ENCODE data around the gene GBGT1.

The GBGT1 gene

GRCh38 chr9:133147412-133148198, 16.1 kb downstream of the GBGT1 start:
- Histone ChIP-seq H3K9me3 (ENCODE audit: insufficient read depth, low read length) (no peaks in the 10 kb centered on the region), H3K27me3 (ENCODE audit: insufficient read depth, insufficient read length) (no peaks in the 10 kb centered on the region), H3K4me1 (ENCODE audit: insufficient read depth, insufficient read length) (peaks cover 32% of the 10 kb centered on the region), H3K4me3 (ENCODE audit: insufficient read length, low read depth) (peak overlapping the region; percentile 92), H3K36me3 (ENCODE audit: insufficient read depth, insufficient read length, low read length) (peaks cover 5% of the 10 kb centered on the region), H3K9ac (ENCODE audit: insufficient read length, low read depth) (peak overlapping the region; percentile 97)
- peak; percentile 73 for DNase-seq (ENCODE audit: low read depth, low spot score)
- TF ChIP-seq ZNF274 (IDR thresholded peaks at IDR 0.05; ENCODE audit: low read depth, low read length) (no peak), YY1 (IDR thresholded peaks at IDR 0.05; ENCODE audit: insufficient read depth, insufficient read length) (no peak), SUZ12 (IDR thresholded peaks at IDR 0.05; ENCODE audit: extremely low read depth, insufficient read depth, insufficient read length) (no peak)

GRCh38 chr9:133146746-133147411, 16.8 kb downstream of the GBGT1 start:
- peaks cover 32% of the 10 kb centered on the region for H3K4me1 ChIP-seq (ENCODE audit: insufficient read depth, insufficient read length)
- no peak for DNase-seq (ENCODE audit: low read depth, low spot score)
- no peak overlapping the region for H3K9ac ChIP-seq (ENCODE audit: insufficient read length, low read depth)
- H3K9me3 ChIP-seq (ENCODE audit: insufficient read depth, low read length): no peaks in the 10 kb centered on the region
- H3K36me3 ChIP-seq (ENCODE audit: insufficient read depth, insufficient read length, low read length): peaks cover 5% of the 10 kb centered on the region
- no peak for TF ChIP-seq YY1 (IDR thresholded peaks at IDR 0.05; ENCODE audit: insufficient read depth, insufficient read length)
- TF ChIP-seq ZNF274 (IDR thresholded peaks at IDR 0.05; ENCODE audit: low read depth, low read length): no peak
- no peak for TF ChIP-seq SUZ12 (IDR thresholded peaks at IDR 0.05; ENCODE audit: extremely low read depth, insufficient read depth, insufficient read length)
- no peaks in the 10 kb centered on the region for H3K27me3 ChIP-seq (ENCODE audit: insufficient read depth, insufficient read length)
- H3K4me3 ChIP-seq (ENCODE audit: insufficient read length, low read depth): no peak overlapping the region

GRCh38 chr9:133144904-133145851, 18.5 kb downstream of the GBGT1 start:
- TF ChIP-seq YY1 (IDR thresholded peaks at IDR 0.05; ENCODE audit: insufficient read depth, insufficient read length): no peak
- no peak for TF ChIP-seq ZNF274 (IDR thresholded peaks at IDR 0.05; ENCODE audit: low read depth, low read length)
- no peak for TF ChIP-seq SUZ12 (IDR thresholded peaks at IDR 0.05; ENCODE audit: extremely low read depth, insufficient read depth, insufficient read length)
- DNase-seq (ENCODE audit: low read depth, low spot score): no peak
- no peak overlapping the region for H3K4me3 ChIP-seq (ENCODE audit: insufficient read length, low read depth)
- H3K27me3 ChIP-seq (ENCODE audit: insufficient read depth, insufficient read length): no peaks in the 10 kb centered on the region
- H3K36me3 ChIP-seq (ENCODE audit: insufficient read depth, insufficient read length, low read length): peaks cover 5% of the 10 kb centered on the region
- H3K9me3 ChIP-seq (ENCODE audit: insufficient read depth, low read length): no peaks in the 10 kb centered on the region
- H3K9ac ChIP-seq (ENCODE audit: insufficient read length, low read depth): no peak overlapping the region
- peaks cover 41% of the 10 kb centered on the region for H3K4me1 ChIP-seq (ENCODE audit: insufficient read depth, insufficient read length)

GRCh38 chr9:133144142-133144903, 19.4 kb downstream of the GBGT1 start:
- Histone ChIP-seq H3K36me3 (ENCODE audit: insufficient read depth, insufficient read length, low read length) (peaks cover 11% of the 10 kb centered on the region), H3K4me3 (ENCODE audit: insufficient read length, low read depth) (peak overlapping the region; percentile 41), H3K27me3 (ENCODE audit: insufficient read depth, insufficient read length) (no peaks in the 10 kb centered on the region), H3K4me1 (ENCODE audit: insufficient read depth, insufficient read length) (peaks cover 41% of the 10 kb centered on the region), H3K9me3 (ENCODE audit: insufficient read depth, low read length) (no peaks in the 10 kb centered on the region), H3K9ac (ENCODE audit: insufficient read length, low read depth) (peak overlapping the region; percentile 79)
- peak; percentile 66 for DNase-seq (ENCODE audit: low read depth, low spot score)
- TF ChIP-seq SUZ12 (IDR thresholded peaks at IDR 0.05; ENCODE audit: extremely low read depth, insufficient read depth, insufficient read length): no peak
- TF ChIP-seq YY1 (IDR thresholded peaks at IDR 0.05; ENCODE audit: insufficient read depth, insufficient read length): no peak
- TF ChIP-seq ZNF274 (IDR thresholded peaks at IDR 0.05; ENCODE audit: low read depth, low read length): no peak

GRCh38 chr9:133143639-133144141, 20.0 kb downstream of the GBGT1 start:
- Histone ChIP-seq H3K4me1 (ENCODE audit: insufficient read depth, insufficient read length) (peaks cover 41% of the 10 kb centered on the region), H3K9me3 (ENCODE audit: insufficient read depth, low read length) (no peaks in the 10 kb centered on the region), H3K4me3 (ENCODE audit: insufficient read length, low read depth) (peak overlapping the region; percentile 41), H3K9ac (ENCODE audit: insufficient read length, low read depth) (peak overlapping the region; percentile 79), H3K36me3 (ENCODE audit: insufficient read depth, insufficient read length, low read length) (peaks cover 11% of the 10 kb centered on the region), H3K27me3 (ENCODE audit: insufficient read depth, insufficient read length) (no peaks in the 10 kb centered on the region)
- no peak for DNase-seq (ENCODE audit: low read depth, low spot score)
- TF ChIP-seq YY1 (IDR thresholded peaks at IDR 0.05; ENCODE audit: insufficient read depth, insufficient read length): no peak
- TF ChIP-seq ZNF274 (IDR thresholded peaks at IDR 0.05; ENCODE audit: low read depth, low read length): no peak
- no peak for TF ChIP-seq SUZ12 (IDR thresholded peaks at IDR 0.05; ENCODE audit: extremely low read depth, insufficient read depth, insufficient read length)
